Hepatocyte (in vitro differentiated cells): ENCODE results near the gene GJD3.

Experiments used
- CTCF ChIP-seq: fragments of 200-600 bp; sonication (generic); IDR thresholded peaks from 2 replicates; pipeline ENCODE4 v1.5.1; 2016; ENCODE audit warnings: antibody characterized with exemption, mild to moderate bottlenecking; ENCODE audit not compliant: poor library complexity
- EZH2phosphoT487 ChIP-seq: fragments of 200-600 bp; sonication (generic); IDR thresholded peaks from one replicate; pipeline ENCODE4 v1.6.1; 2018; ENCODE audit warnings: antibody characterized with exemption, mild to moderate bottlenecking, low read depth, moderate library complexity; ENCODE audit not compliant: unreplicated experiment, severe bottlenecking

- TF ChIP-seq CTCF (no peak), EZH2phosphoT487 (no peak)
These were observed 6.9 kb upstream of the GJD3 start for GRCh38 chr17:40371261-40371929.
